Measurements from ENCODE around the gene PSMB9.

Gene PSMB9

DNA sequence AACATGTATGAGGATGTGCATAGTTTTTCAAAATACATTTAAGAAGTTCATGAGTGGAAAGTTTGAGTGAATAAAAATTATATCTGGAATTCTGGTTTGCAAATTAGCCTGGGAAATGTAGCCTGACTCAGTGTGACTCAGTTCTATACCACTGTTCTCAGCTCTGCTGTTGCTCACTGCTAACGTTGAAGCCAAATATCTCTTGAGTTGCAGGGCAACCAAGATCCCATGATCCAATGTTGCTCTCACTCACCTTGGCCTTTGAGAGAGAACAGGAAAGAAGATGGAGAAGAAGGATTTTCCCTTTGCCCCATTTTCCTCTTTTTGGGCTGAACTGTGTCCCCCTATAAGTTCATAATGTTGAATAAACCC is 28.9 kb downstream of the PSMB9 start:
- DNase-seq (ENCODE audit: low spot score): no peak

DNA sequence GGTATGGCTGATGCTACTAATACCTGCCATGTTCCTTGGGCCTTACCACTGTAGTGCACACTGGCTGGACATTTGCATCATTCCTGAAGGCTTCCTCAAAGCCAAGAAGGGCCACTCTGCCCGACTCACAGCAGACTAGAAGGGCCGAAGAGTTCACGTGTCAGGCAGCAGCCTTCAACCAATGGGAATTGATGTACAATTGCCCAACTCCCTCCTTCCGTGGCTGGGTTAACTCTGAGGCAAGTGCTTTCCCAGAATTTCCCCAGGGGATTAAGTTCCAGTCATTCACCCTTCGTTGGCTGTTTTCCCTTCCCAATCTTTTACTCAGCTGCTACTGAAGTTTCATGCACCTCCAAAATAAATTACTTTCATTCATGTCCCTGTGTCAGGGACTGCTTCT is 29.8 kb downstream of the PSMB9 start:
- H3K4me3 ChIP-seq (ENCODE audit: low read length in 2 of 2): no peak overlapping the region

More for the DNA sequence above, 28.9 kb downstream of the PSMB9 start:
- H2AFZ ChIP-seq (ENCODE audit: low read length): no peak overlapping the region
- no peak overlapping the region for H3K18ac ChIP-seq (ENCODE audit: low read length)
- no peak overlapping the region for H3K27ac ChIP-seq (replicated peaks; ENCODE audit: low read length)
- no peak overlapping the region for H3K4me3 ChIP-seq (ENCODE audit: low read length in 2 of 2)
- no peaks in the 10 kb centered on the region for H3K4me1 ChIP-seq (ENCODE audit: control insufficient read depth in 2 of 2, insufficient read depth in 1 of 2, low read depth in 1 of 2, low read length in 2 of 2)
- peaks cover 0 to 45% (median 0%) of the 10 kb centered on the region in 3 experiments for H3K27me3 ChIP-seq (ENCODE audit: control insufficient read depth in 3 of 3, insufficient read depth in 3 of 3, low read depth in 1 of 3, low read length in 3 of 3)
- no peak overlapping the region for H2AK5ac ChIP-seq (ENCODE audit: low read depth, low read length)
- H3K23ac ChIP-seq (ENCODE audit: low read depth, low read length, poor library complexity): no peak overlapping the region
- no peak overlapping the region for H3K4me2 ChIP-seq (ENCODE audit: insufficient read depth, low read length, poor library complexity, severe bottlenecking)
- no peak overlapping the region for H4K8ac ChIP-seq (ENCODE audit: low read depth, low read length)
- H3K79me1 ChIP-seq (ENCODE audit: low read depth, low read length): no peaks in the 10 kb centered on the region
- WGBS, 2 donors (ENCODE audit: extremely low coverage in 2 of 2, insufficient read length in 2 of 2, insufficient replicate concordance in 1 of 2): no CpG with 5 or more reads among the region's 1 CpG
- no peak overlapping the region for H3K14ac ChIP-seq (ENCODE audit: low read length)
- H2BK15ac ChIP-seq (ENCODE audit: low read length): no peak overlapping the region
- no peak overlapping the region for H4K91ac ChIP-seq (ENCODE audit: low read depth, low read length, poor library complexity)
- no peaks in the 10 kb centered on the region for H3K9me3 ChIP-seq (replicated peaks in 1 of 2; ENCODE audit: control insufficient read depth in 2 of 2, insufficient read depth in 1 of 2, low read depth in 1 of 2, low read length in 2 of 2)
- no peak overlapping the region for H3K4ac ChIP-seq (ENCODE audit: low read length)
- no peaks in the 10 kb centered on the region for H3K36me3 ChIP-seq (replicated peaks in 1 of 2; ENCODE audit: control insufficient read depth in 2 of 2, insufficient read depth in 2 of 2, low read length in 2 of 2)
- no peak overlapping the region for H2BK120ac ChIP-seq (ENCODE audit: low read depth, low read length)
- H2BK12ac ChIP-seq (ENCODE audit: low read length): no peak overlapping the region
- no peak overlapping the region for H2BK5ac ChIP-seq (ENCODE audit: low read length)
- H3K9ac ChIP-seq (ENCODE audit: low read depth, low read length, poor library complexity): no peak overlapping the region

DNA sequence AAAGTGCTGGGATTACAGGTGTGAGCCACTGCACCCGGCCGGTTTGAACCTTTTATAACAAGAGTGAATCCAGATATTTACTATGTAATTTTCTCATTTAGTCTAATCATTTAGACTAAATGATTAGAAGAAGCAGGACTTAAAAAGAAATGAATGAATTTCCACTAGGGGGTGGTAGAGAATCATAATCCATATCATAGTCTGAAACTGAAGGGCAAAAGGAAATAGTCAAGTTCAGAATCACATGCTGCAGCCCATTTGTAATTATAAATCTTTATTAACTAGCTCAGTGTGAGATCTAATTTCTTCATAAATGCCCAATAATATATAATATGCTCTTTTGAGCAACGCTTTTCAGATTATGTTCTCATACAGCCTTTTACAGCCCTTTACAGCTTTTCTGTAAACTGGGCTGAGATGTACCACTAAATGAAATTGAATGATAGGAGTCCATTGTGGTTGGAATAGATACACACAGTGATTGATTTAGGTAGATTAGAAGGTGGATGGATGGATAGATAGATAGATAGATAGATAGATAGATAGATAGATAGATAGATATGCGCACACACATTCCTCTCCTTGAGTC is 31.8 kb downstream of the PSMB9 start:
- no peak overlapping the region for H3K27ac ChIP-seq (replicated peaks; ENCODE audit: low read length)
- no peak overlapping the region for H2BK5ac ChIP-seq (ENCODE audit: low read length)
- H3K79me1 ChIP-seq (ENCODE audit: low read depth, low read length): no peaks in the 10 kb centered on the region
- H4K8ac ChIP-seq (ENCODE audit: low read depth, low read length): no peak overlapping the region
- no peaks in the 10 kb centered on the region for H3K9me3 ChIP-seq (replicated peaks in 1 of 2; ENCODE audit: control insufficient read depth in 2 of 2, insufficient read depth in 1 of 2, low read depth in 1 of 2, low read length in 2 of 2)
- no peak overlapping the region for H3K4me2 ChIP-seq (ENCODE audit: insufficient read depth, low read length, poor library complexity, severe bottlenecking)
- peak; percentile 36 for DNase-seq (ENCODE audit: low spot score)
- H3K18ac ChIP-seq (ENCODE audit: low read length): no peak overlapping the region
- no peak overlapping the region for H3K23ac ChIP-seq (ENCODE audit: low read depth, low read length, poor library complexity)
- H3K4ac ChIP-seq (ENCODE audit: low read length): no peak overlapping the region
- H3K27me3 ChIP-seq (ENCODE audit: control insufficient read depth in 3 of 3, insufficient read depth in 3 of 3, low read depth in 1 of 3, low read length in 3 of 3): peaks cover 0 to 54% (median 0%) of the 10 kb centered on the region in 3 experiments
- no peak overlapping the region for H3K14ac ChIP-seq (ENCODE audit: low read length)
- H4K91ac ChIP-seq (ENCODE audit: low read depth, low read length, poor library complexity): no peak overlapping the region
- H3K4me3 ChIP-seq (ENCODE audit: low read length in 2 of 2): no peak overlapping the region
- H3K36me3 ChIP-seq (replicated peaks in 1 of 2; ENCODE audit: control insufficient read depth in 2 of 2, insufficient read depth in 2 of 2, low read length in 2 of 2): no peaks in the 10 kb centered on the region
- H2AFZ ChIP-seq (ENCODE audit: low read length): no peak overlapping the region
- H3K4me1 ChIP-seq (ENCODE audit: control insufficient read depth in 2 of 2, insufficient read depth in 1 of 2, low read depth in 1 of 2, low read length in 2 of 2): no peaks in the 10 kb centered on the region
- H2BK120ac ChIP-seq (ENCODE audit: low read depth, low read length): no peak overlapping the region
- no peak overlapping the region for H3K9ac ChIP-seq (ENCODE audit: low read depth, low read length, poor library complexity)
- H2BK12ac ChIP-seq (ENCODE audit: low read length): no peak overlapping the region
- no peak overlapping the region for H2BK15ac ChIP-seq (ENCODE audit: low read length)
- no CpG with 5 or more reads among the region's 4 CpGs for WGBS, 2 donors (ENCODE audit: extremely low coverage in 2 of 2, insufficient read length in 2 of 2, insufficient replicate concordance in 1 of 2)
- H2AK5ac ChIP-seq (ENCODE audit: low read depth, low read length): no peak overlapping the region

More for the DNA sequence above, 29.8 kb downstream of the PSMB9 start:
- Histone ChIP-seq H3K4me2 (ENCODE audit: insufficient read depth, low read length, poor library complexity, severe bottlenecking) (no peak overlapping the region), H2BK12ac (ENCODE audit: low read length) (no peak overlapping the region), H2BK5ac (ENCODE audit: low read length) (no peak overlapping the region), H3K27me3 (ENCODE audit: control insufficient read depth in 3 of 3, insufficient read depth in 3 of 3, low read depth in 1 of 3, low read length in 3 of 3) (peaks cover 0 to 53% (median 0%) of the 10 kb centered on the region in 3 experiments), H4K91ac (ENCODE audit: low read depth, low read length, poor library complexity) (no peak overlapping the region), H3K9me3 (replicated peaks in 1 of 2; ENCODE audit: control insufficient read depth in 2 of 2, insufficient read depth in 1 of 2, low read depth in 1 of 2, low read length in 2 of 2) (no peaks in the 10 kb centered on the region), H3K18ac (ENCODE audit: low read length) (peak overlapping the region; percentile 65), H4K8ac (ENCODE audit: low read depth, low read length) (no peak overlapping the region), H2AK5ac (ENCODE audit: low read depth, low read length) (no peak overlapping the region), H2BK15ac (ENCODE audit: low read length) (no peak overlapping the region), H3K4me1 (ENCODE audit: control insufficient read depth in 2 of 2, insufficient read depth in 1 of 2, low read depth in 1 of 2, low read length in 2 of 2) (no peaks in the 10 kb centered on the region), H3K14ac (ENCODE audit: low read length) (no peak overlapping the region), H2AFZ (ENCODE audit: low read length) (no peak overlapping the region), H3K4ac (ENCODE audit: low read length) (no peak overlapping the region), H3K9ac (ENCODE audit: low read depth, low read length, poor library complexity) (no peak overlapping the region), H3K36me3 (replicated peaks in 1 of 2; ENCODE audit: control insufficient read depth in 2 of 2, insufficient read depth in 2 of 2, low read length in 2 of 2) (no peaks in the 10 kb centered on the region), H3K23ac (ENCODE audit: low read depth, low read length, poor library complexity) (no peak overlapping the region), H3K27ac (replicated peaks; ENCODE audit: low read length) (no peak overlapping the region), H2BK120ac (ENCODE audit: low read depth, low read length) (no peak overlapping the region), H3K79me1 (ENCODE audit: low read depth, low read length) (no peaks in the 10 kb centered on the region)
- no peak for DNase-seq (ENCODE audit: low spot score)
- no CpG with 5 or more reads among the region's 5 CpGs for WGBS, 2 donors (ENCODE audit: extremely low coverage in 2 of 2, insufficient read length in 2 of 2, insufficient replicate concordance in 1 of 2)

DNA sequence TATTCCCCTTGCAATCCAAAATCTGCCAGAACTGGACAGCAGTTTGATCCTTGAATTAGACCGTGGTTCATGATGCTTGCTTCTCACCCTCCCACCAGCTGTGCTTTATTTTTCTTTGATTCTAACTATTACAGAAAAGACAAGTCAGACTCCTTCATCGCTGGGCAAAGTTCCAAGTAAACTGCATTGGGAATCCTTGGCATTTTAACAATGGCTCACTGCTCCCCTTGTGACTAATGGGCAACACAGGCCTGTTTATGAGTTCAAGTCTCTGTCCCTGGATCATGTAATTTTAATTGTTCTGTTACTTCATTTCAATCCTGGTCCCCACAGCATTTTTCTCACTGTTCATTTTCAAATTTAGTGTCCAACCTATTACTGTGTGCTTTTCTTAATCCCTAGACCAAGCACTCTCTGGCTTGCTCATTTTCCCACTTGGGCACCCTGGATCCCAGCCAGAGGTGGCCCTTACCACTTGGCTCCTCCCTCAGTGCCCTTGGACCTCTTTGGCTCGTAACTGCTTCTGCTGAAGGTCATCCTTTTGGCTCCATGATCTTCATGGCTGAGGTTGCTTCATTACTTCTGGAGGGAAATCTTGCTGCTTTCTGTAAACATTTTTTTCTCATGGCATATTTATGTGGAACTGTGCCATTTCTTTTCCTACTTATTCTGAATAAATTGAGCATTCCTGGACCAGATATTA is 32.8 kb downstream of the PSMB9 start:
- Histone ChIP-seq H2BK120ac (ENCODE audit: low read depth, low read length) (no peak overlapping the region), H2BK12ac (ENCODE audit: low read length) (no peak overlapping the region), H2BK5ac (ENCODE audit: low read length) (no peak overlapping the region), H3K9ac (ENCODE audit: low read depth, low read length, poor library complexity) (no peak overlapping the region), H3K18ac (ENCODE audit: low read length) (no peak overlapping the region), H2BK15ac (ENCODE audit: low read length) (no peak overlapping the region), H3K36me3 (replicated peaks in 1 of 2; ENCODE audit: control insufficient read depth in 2 of 2, insufficient read depth in 2 of 2, low read length in 2 of 2) (no peaks in the 10 kb centered on the region), H3K27ac (replicated peaks; ENCODE audit: low read length) (no peak overlapping the region), H4K8ac (ENCODE audit: low read depth, low read length) (no peak overlapping the region), H3K79me1 (ENCODE audit: low read depth, low read length) (no peaks in the 10 kb centered on the region), H3K4me3 (ENCODE audit: low read length in 2 of 2) (no peak overlapping the region), H2AK5ac (ENCODE audit: low read depth, low read length) (no peak overlapping the region), H4K91ac (ENCODE audit: low read depth, low read length, poor library complexity) (no peak overlapping the region), H3K14ac (ENCODE audit: low read length) (no peak overlapping the region), H3K4ac (ENCODE audit: low read length) (no peak overlapping the region), H3K27me3 (ENCODE audit: control insufficient read depth in 3 of 3, insufficient read depth in 3 of 3, low read depth in 1 of 3, low read length in 3 of 3) (peaks cover 0 to 50% (median 0%) of the 10 kb centered on the region in 3 experiments), H3K4me1 (ENCODE audit: control insufficient read depth in 2 of 2, insufficient read depth in 1 of 2, low read depth in 1 of 2, low read length in 2 of 2) (no peaks in the 10 kb centered on the region), H3K4me2 (ENCODE audit: insufficient read depth, low read length, poor library complexity, severe bottlenecking) (no peak overlapping the region), H2AFZ (ENCODE audit: low read length) (peak overlapping the region; percentile 35), H3K23ac (ENCODE audit: low read depth, low read length, poor library complexity) (no peak overlapping the region), H3K9me3 (replicated peaks in 1 of 2; ENCODE audit: control insufficient read depth in 2 of 2, insufficient read depth in 1 of 2, low read depth in 1 of 2, low read length in 2 of 2) (no peaks in the 10 kb centered on the region)
- DNase-seq (ENCODE audit: low spot score): no peak
- no CpG with 5 or more reads among the region's 3 CpGs for WGBS, 2 donors (ENCODE audit: extremely low coverage in 2 of 2, insufficient read length in 2 of 2, insufficient replicate concordance in 1 of 2)
